Activated gamma-delta T cell (primary cell): ENCODE measurements around the gene MAGI1.

ENCODE experiments used
- DNase-seq: peaks from one replicate; lab custom pipeline; 2025; lab: John Stamatoyannopoulos, UW

MAGI1 gene

GRCh38 chr3:65971293-65972252 lies 67.1 kb downstream of the MAGI1 start:
- DNase-seq, result no peak

- no peak for DNase-seq
Measured at GRCh38 chr3:65968996-65969395, 69.7 kb downstream of the MAGI1 start.

- DNase-seq, result no peak
Measured at GRCh38 chr3:65967451-65967850, 71.3 kb downstream of the MAGI1 start.

GRCh38 chr3:65964838-65965237 lies 73.9 kb downstream of the MAGI1 start:
- DNase-seq, result no peak

GRCh38 chr3:65963787-65964677 lies 74.7 kb downstream of the MAGI1 start:
- no peak for DNase-seq

GRCh38 chr3:65961733-65962132 lies 77.0 kb downstream of the MAGI1 start:
- DNase-seq, result no peak

GRCh38 chr3:65961128-65961527 lies 77.6 kb downstream of the MAGI1 start:
- no peak for DNase-seq

- DNase-seq, result no peak
Measured at GRCh38 chr3:65960087-65960486, 78.6 kb downstream of the MAGI1 start.

- DNase-seq, result no peak
Measured at GRCh38 chr3:65958216-65958615, 80.5 kb downstream of the MAGI1 start.

- no peak for DNase-seq
Measured at GRCh38 chr3:65955792-65956477, 82.8 kb downstream of the MAGI1 start.

GRCh38 chr3:65953881-65954733 lies 84.6 kb downstream of the MAGI1 start:
- no peak for DNase-seq

GRCh38 chr3:65953301-65953812 lies 85.4 kb downstream of the MAGI1 start:
- no peak for DNase-seq

- no peak for DNase-seq
Measured at GRCh38 chr3:65952842-65953241, 85.9 kb downstream of the MAGI1 start.

GRCh38 chr3:65951836-65952505 lies 86.7 kb downstream of the MAGI1 start:
- DNase-seq, result no peak

- no peak for DNase-seq
Measured at GRCh38 chr3:65950340-65951326, 88.1 kb downstream of the MAGI1 start.

GRCh38 chr3:65948841-65949573 lies 89.7 kb downstream of the MAGI1 start:
- DNase-seq, result no peak

GRCh38 chr3:65946438-65946837 lies 92.3 kb downstream of the MAGI1 start:
- DNase-seq, result no peak

GRCh38 chr3:65945953-65946352 lies 92.8 kb downstream of the MAGI1 start:
- DNase-seq, result no peak
